Duodenal mucosa (tissue), 2 donors: ENCODE results near the gene FAM241A.
"Not testable (repeated sequence)": the region's sequence is repeated elsewhere in the genome, so short reads cannot be mapped to it uniquely, and the experiment has no call there.

Experiments
- H3K27ac ChIP-seq: one replicate; pipeline ENCODE4 v1.7.0; 2013; ENCODE audit warnings: low read depth, low read length
- H3K27me3 ChIP-seq, 2 donors: one replicate each; pipeline ENCODE4 v1.7.0; 2013; ENCODE audit warnings: low read length in 2 of 2, control low read depth in 1 of 2; ENCODE audit not compliant: insufficient read depth in 2 of 2, control insufficient read depth in 1 of 2
- H3K36me3 ChIP-seq, 2 donors: one replicate each; pipeline ENCODE4 v1.7.0; 2013; ENCODE audit warnings: low read length in 2 of 2, control low read depth in 1 of 2; ENCODE audit not compliant: insufficient read depth in 2 of 2, control insufficient read depth in 1 of 2
- H3K4me1 ChIP-seq, 2 donors: one replicate each; pipeline ENCODE4 v1.7.0; 2013; ENCODE audit warnings: low read length in 2 of 2, control low read depth in 1 of 2; ENCODE audit not compliant: insufficient read depth in 2 of 2, control insufficient read depth in 1 of 2
- H3K4me3 ChIP-seq, 2 donors: one replicate each; pipeline ENCODE4 v1.7.0; 2013; ENCODE audit warnings: low read length in 2 of 2, low read depth in 1 of 2
- H3K9ac ChIP-seq, 2 donors: one replicate each; pipeline ENCODE4 v1.7.0; 2013; ENCODE audit warnings: low read length in 2 of 2, low read depth in 1 of 2
- H3K9me3 ChIP-seq, 2 donors: one replicate each; pipeline ENCODE4 v1.7.0; 2013; ENCODE audit warnings: low read length in 2 of 2, control low read depth in 1 of 2; ENCODE audit not compliant: control insufficient read depth in 1 of 2

FAM241A gene

DNA sequence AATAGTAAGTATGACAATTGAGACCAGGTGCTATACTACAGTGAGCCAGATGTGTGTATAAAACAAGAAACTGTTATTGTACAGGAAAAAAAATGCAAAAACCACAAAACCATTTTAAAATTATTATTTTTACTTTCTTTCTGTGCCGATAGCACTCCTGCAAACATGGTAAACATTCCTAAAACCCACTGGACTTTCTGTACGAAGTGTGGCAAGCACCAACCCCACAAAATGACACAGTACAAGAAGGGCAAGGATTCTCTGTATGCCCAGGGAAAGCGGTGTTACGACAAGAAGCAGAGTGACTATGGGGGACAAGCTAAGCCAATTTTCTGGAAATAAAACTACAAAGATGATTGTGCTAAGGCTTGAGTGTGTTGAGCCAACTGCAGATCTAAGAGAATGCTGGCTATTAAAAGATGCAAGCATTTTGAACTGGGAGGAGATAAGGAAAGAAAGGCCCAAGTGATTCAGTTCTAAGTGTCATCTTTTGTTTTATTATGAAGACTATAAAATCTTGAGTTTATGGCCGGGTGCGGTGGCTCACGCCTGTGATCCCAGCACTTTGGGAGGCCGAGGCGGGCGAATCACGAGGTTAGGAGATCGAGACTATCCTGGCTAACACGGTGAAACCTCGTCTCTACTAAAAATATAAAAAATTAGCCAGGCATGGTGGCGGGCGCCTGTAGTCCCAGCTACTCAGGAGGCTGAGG lies 26.0 kb downstream of the FAM241A start:
- H3K36me3 ChIP-seq, H3K27ac ChIP-seq, H3K27me3 ChIP-seq, H3K4me1 ChIP-seq, H3K4me3 ChIP-seq, H3K9me3 ChIP-seq, H3K9ac ChIP-seq: not testable (repeated sequence)

DNA sequence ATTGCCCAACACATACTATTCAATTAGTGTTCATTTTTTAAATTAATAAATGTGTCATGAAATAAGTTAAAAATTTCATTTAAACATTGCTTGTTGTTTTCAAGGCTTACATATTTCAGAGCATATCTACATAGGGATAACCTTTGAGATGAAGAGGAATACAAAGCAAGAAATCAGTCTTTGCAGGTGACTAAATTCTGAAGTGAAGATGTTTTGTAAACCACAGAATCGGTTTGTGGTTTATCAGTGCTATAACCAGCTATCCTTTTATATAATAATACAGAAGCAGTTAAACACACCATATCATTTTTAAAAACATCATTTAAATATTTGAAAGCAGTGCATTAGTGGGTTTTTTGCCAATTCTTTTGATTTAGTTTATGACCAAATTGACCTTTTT lies 26.9 kb downstream of the FAM241A start:
- Histone ChIP-seq H3K4me3 (no peak overlapping the region), H3K27me3 (no peaks in the 10 kb centered on the region), H3K9me3 (no peaks in the 10 kb centered on the region), H3K9ac (no peak overlapping the region), H3K4me1 (no peaks in the 10 kb centered on the region), H3K27ac (no peak overlapping the region), H3K36me3 (no peaks in the 10 kb centered on the region)

GRCh38 chr4:112173593-112174558 lies 28.6 kb downstream of the FAM241A start:
- H3K36me3 ChIP-seq: no peaks in the 10 kb centered on the region
- no peak overlapping the region for H3K4me3 ChIP-seq
- H3K9me3 ChIP-seq: no peaks in the 10 kb centered on the region
- H3K9ac ChIP-seq: no peak overlapping the region
- H3K4me1 ChIP-seq: no peaks in the 10 kb centered on the region
- no peak overlapping the region for H3K27ac ChIP-seq
- H3K27me3 ChIP-seq: no peaks in the 10 kb centered on the region

- Histone ChIP-seq H3K27ac (no peak overlapping the region), H3K4me3 (no peak overlapping the region), H3K36me3 (no peaks in the 10 kb centered on the region), H3K4me1 (no peaks in the 10 kb centered on the region), H3K27me3 (no peaks in the 10 kb centered on the region), H3K9me3 (no peaks in the 10 kb centered on the region), H3K9ac (no peak overlapping the region)
These were observed 30.6 kb downstream of the FAM241A start for GRCh38 chr4:112175840-112176239.

DNA sequence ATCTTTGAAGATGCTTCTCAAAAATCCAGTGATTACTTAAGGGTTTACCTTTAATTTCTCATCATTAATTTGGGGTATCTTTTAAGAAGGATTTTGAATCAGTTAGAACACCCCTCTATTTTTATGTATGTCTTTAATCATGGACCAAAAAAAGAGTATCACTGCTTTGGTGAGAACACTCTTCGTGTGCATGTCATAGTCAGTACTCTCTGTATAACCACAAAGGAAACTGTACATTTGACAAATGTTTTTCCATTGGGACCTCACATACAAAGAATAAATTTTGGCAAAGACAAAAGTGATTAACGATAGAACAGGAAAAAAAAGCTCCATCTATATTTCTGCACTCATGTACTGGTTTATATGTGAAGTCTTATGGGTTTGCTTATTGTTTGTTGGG lies 31.3 kb downstream of the FAM241A start:
- no peak overlapping the region for H3K9ac ChIP-seq
- no peaks in the 10 kb centered on the region for H3K4me1 ChIP-seq
- H3K27me3 ChIP-seq: no peaks in the 10 kb centered on the region
- H3K36me3 ChIP-seq: no peaks in the 10 kb centered on the region
- H3K9me3 ChIP-seq: no peaks in the 10 kb centered on the region
- H3K27ac ChIP-seq: no peak overlapping the region
- no peak overlapping the region for H3K4me3 ChIP-seq

DNA sequence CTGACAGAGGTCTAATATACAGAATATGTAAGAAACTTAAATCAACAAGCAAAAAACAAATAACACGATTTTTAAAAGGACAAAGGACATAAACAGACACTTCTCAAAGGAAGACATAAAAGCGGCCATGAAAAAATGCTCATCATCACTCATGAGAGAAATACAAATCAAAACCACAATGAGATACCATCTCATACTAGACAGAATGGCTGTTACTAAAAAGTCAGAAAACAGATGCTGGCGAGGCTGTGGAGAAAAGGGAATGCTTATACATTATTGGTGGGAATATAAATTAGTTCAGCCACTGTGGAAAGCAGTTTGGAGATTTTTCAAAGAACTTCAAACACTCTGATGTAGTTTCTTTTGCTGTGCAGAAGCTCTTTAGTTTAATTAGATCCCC lies 33.5 kb downstream of the FAM241A start:
- not testable (repeated sequence) for H3K27me3 ChIP-seq, H3K36me3 ChIP-seq, H3K4me3 ChIP-seq, H3K27ac ChIP-seq, H3K4me1 ChIP-seq, H3K9me3 ChIP-seq, H3K9ac ChIP-seq

GRCh38 chr4:112181358-112182000 lies 36.2 kb downstream of the FAM241A start:
- Histone ChIP-seq H3K27me3 (no peaks in the 10 kb centered on the region), H3K4me1 (no peaks in the 10 kb centered on the region), H3K9me3 (no peaks in the 10 kb centered on the region), H3K4me3 (no peak overlapping the region), H3K27ac (no peak overlapping the region), H3K36me3 (no peaks in the 10 kb centered on the region), H3K9ac (no peak overlapping the region)

- no peak overlapping the region for H3K4me3 ChIP-seq
- no peaks in the 10 kb centered on the region for H3K27me3 ChIP-seq
- H3K9ac ChIP-seq: no peak overlapping the region
- H3K4me1 ChIP-seq: no peaks in the 10 kb centered on the region
- no peaks in the 10 kb centered on the region for H3K36me3 ChIP-seq
- no peak overlapping the region for H3K27ac ChIP-seq
- no peaks in the 10 kb centered on the region for H3K9me3 ChIP-seq
These were observed 37.4 kb downstream of the FAM241A start for GRCh38 chr4:112182604-112183003.

DNA sequence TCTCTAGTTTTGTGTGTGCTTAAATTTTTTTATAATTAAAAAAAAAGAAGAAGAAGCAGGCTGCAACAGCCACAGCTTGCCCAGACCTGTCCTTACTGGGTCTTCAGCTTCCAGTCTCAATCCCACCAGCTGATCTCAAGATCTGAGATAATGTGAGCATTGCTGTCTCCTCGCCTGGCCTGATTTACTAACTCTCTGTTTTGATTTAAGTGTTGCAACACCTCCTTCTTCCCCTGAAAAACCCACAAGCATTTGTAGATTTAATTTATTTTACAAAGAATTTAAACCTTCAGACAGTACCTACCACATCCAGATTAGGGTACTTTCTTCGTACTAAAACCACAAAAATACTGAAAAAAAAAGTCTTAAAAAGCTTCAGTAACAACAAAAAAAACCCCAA lies 38.0 kb downstream of the FAM241A start:
- Histone ChIP-seq H3K36me3 (no peaks in the 10 kb centered on the region), H3K9ac (no peak overlapping the region), H3K27ac (no peak overlapping the region), H3K27me3 (no peaks in the 10 kb centered on the region), H3K9me3 (no peaks in the 10 kb centered on the region), H3K4me3 (no peak overlapping the region), H3K4me1 (no peaks in the 10 kb centered on the region)

DNA sequence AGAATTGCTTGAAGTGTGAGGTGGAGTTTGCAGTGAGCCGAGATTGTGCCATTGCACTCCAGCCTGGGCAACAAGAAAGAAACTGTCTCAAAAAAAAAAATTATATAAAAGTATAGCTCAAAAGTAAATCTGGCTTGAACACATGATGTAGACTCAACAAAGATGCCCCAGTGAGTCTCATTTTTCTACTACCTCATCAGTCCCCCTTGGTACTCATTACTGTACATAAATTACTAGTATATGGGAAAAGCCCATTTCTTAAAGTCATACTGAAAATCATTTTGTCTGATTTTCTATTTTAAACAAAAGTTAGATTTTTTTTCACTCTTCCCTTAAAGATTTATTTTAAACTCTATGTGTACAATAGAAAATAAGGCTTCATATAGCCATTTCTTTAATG lies 39.2 kb downstream of the FAM241A start:
- H3K27ac ChIP-seq: no peak overlapping the region
- H3K4me1 ChIP-seq: no peaks in the 10 kb centered on the region
- no peak overlapping the region for H3K9ac ChIP-seq
- H3K36me3 ChIP-seq: no peaks in the 10 kb centered on the region
- H3K4me3 ChIP-seq: no peak overlapping the region
- H3K9me3 ChIP-seq: no peaks in the 10 kb centered on the region
- H3K27me3 ChIP-seq: no peaks in the 10 kb centered on the region
